H9 (cell line): ENCODE results near the gene UST. TPM values are rescaled to one million over a fixed set of nuclear protein-coding genes. Genes with fewer than 3 reads are reported as not detected.

Experiments used
- DNase-seq: peaks from one replicate; pipeline ENCODE4 v3.0.0-alpha.2; 2017
- H2AFZ ChIP-seq: one replicate; pipeline ENCODE4 v1.6.1; 2013; ENCODE audit warnings: mild to moderate bottlenecking, low read length, control low read depth, moderate library complexity
- H2AK5ac ChIP-seq: 2 replicates; pipeline ENCODE4 v1.6.1; 2013; ENCODE audit warnings: low read length, control low read depth, mixed read lengths; ENCODE audit not compliant: insufficient read length
- H2BK120ac ChIP-seq: one replicate; pipeline ENCODE4 v1.6.1; 2013; ENCODE audit warnings: low read depth, mild to moderate bottlenecking, low read length, control low read depth, inconsistent platforms; ENCODE audit not compliant: poor library complexity, severe bottlenecking
- H2BK12ac ChIP-seq: 2 replicates; pipeline ENCODE4 v1.6.1; 2013; ENCODE audit warnings: low read length, control low read depth, mixed read lengths, low read depth; ENCODE audit not compliant: insufficient read length
- H2BK15ac ChIP-seq: 2 replicates; pipeline ENCODE4 v1.6.1; 2013; ENCODE audit warnings: low read depth, low read length, control low read depth
- H2BK20ac ChIP-seq: one replicate; pipeline ENCODE4 v1.6.1; 2013; ENCODE audit warnings: low read depth, mild to moderate bottlenecking, low read length, control low read depth, inconsistent platforms; ENCODE audit not compliant: poor library complexity, severe bottlenecking
- H2BK5ac ChIP-seq: 2 replicates; pipeline ENCODE4 v1.6.1; 2013; ENCODE audit warnings: low read length, control low read depth, mixed read lengths; ENCODE audit not compliant: insufficient read length
- H3K14ac ChIP-seq: 2 replicates; pipeline ENCODE4 v1.6.1; 2013; ENCODE audit warnings: low read length, control low read depth; ENCODE audit not compliant: insufficient read depth
- H3K18ac ChIP-seq: 2 replicates; pipeline ENCODE4 v1.6.1; 2013; ENCODE audit warnings: low read depth, mild to moderate bottlenecking, mixed read lengths, low read length, control low read depth; ENCODE audit not compliant: insufficient read length
- H3K23ac ChIP-seq: 2 replicates; pipeline ENCODE4 v1.6.1; 2013; ENCODE audit warnings: low read length, control low read depth, mixed read lengths, low read depth; ENCODE audit not compliant: insufficient read length
- H3K23me2 ChIP-seq: 2 replicates; pipeline ENCODE4 v1.6.1; 2013; ENCODE audit warnings: low read depth, mild to moderate bottlenecking, mixed read lengths, low read length, control low read depth; ENCODE audit not compliant: insufficient read length, poor library complexity, severe bottlenecking
- H3K27ac ChIP-seq: 2 replicates; pipeline ENCODE4 v1.5.1; 2013; ENCODE audit warnings: low read length, control low read depth, mixed read lengths, low read depth; ENCODE audit not compliant: insufficient read length
- H3K27me3 ChIP-seq: 2 replicates; pipeline ENCODE4 v1.6.1; 2013; ENCODE audit warnings: low read length, control low read depth, inconsistent platforms; ENCODE audit not compliant: insufficient read depth
- H3K4ac ChIP-seq: 2 replicates; pipeline ENCODE4 v1.6.1; 2013; ENCODE audit warnings: low read depth, mild to moderate bottlenecking, control low read depth, inconsistent platforms, low read length, moderate library complexity
- H3K4me1 ChIP-seq: 2 replicates; pipeline ENCODE4 v1.6.1; 2013; ENCODE audit warnings: low read length, control low read depth, inconsistent platforms; ENCODE audit not compliant: insufficient read depth
- H3K4me2 ChIP-seq: 2 replicates; pipeline ENCODE4 v1.6.1; 2013; ENCODE audit warnings: low read length, control low read depth, mixed read lengths; ENCODE audit not compliant: insufficient read length, insufficient read depth
- H3K56ac ChIP-seq: 2 replicates; pipeline ENCODE4 v1.6.1; 2013; ENCODE audit warnings: low read depth, mild to moderate bottlenecking, mixed read lengths, low read length, control low read depth; ENCODE audit not compliant: insufficient read length
- H3K79me1 ChIP-seq: 2 replicates; pipeline ENCODE4 v1.6.1; 2013; ENCODE audit warnings: low read depth, mild to moderate bottlenecking, moderate library complexity, low read length, control low read depth, inconsistent platforms; ENCODE audit not compliant: insufficient read depth, poor library complexity, severe bottlenecking
- H3K79me2 ChIP-seq: 2 replicates; pipeline ENCODE4 v1.6.1; 2013; ENCODE audit warnings: low read length, control low read depth, inconsistent platforms; ENCODE audit not compliant: insufficient read depth
- H3K9ac ChIP-seq: 2 replicates; pipeline ENCODE4 v1.6.1; 2013; ENCODE audit warnings: low read length, control low read depth, mixed read lengths; ENCODE audit not compliant: insufficient read length; ENCODE audit errors: extremely low read depth
- H3K9me3 ChIP-seq: one replicate; pipeline ENCODE4 v1.6.1; 2013; ENCODE audit warnings: low read depth, low read length, inconsistent platforms; ENCODE audit not compliant: control insufficient read depth
- H3T11ph ChIP-seq: one replicate; pipeline ENCODE4 v1.6.1; 2013; ENCODE audit warnings: mild to moderate bottlenecking, low read length, control low read depth, inconsistent platforms
- H4K20me1 ChIP-seq: one replicate; pipeline ENCODE4 v1.6.1; 2013; ENCODE audit not compliant: control insufficient read depth, insufficient read length, insufficient read depth
- H4K5ac ChIP-seq: 2 replicates; pipeline ENCODE4 v1.6.1; 2013; ENCODE audit warnings: low read depth, mild to moderate bottlenecking, mixed read lengths, low read length, control low read depth; ENCODE audit not compliant: insufficient read length
- H4K8ac ChIP-seq: replicated peaks from 2 replicates; pipeline ENCODE4 v1.6.1; 2013; ENCODE audit warnings: low read length, control low read depth, mixed read lengths, low read depth; ENCODE audit not compliant: insufficient read length
- H4K91ac ChIP-seq: 2 replicates; pipeline ENCODE4 v1.6.1; 2013; ENCODE audit warnings: low read depth, mild to moderate bottlenecking, moderate library complexity, mixed read lengths, low read length, control low read depth; ENCODE audit not compliant: insufficient read length
- H3K27ac Mint-ChIP-seq, 3 experiments: 2 replicates in 2 of 3; 3 replicates in 1 of 3; pipeline ENCODE4 v1.8.0; 2020 to 2021; ENCODE audit warnings: mixed read lengths in 3 of 3, mild to moderate bottlenecking in 1 of 3, moderate library complexity in 1 of 3
- H3K27me3 Mint-ChIP-seq: 2 replicates; pipeline ENCODE4 v1.8.0; 2021; ENCODE audit warnings: low read depth, mild to moderate bottlenecking, moderate library complexity, mixed read lengths
- H3K36me3 Mint-ChIP-seq, 3 experiments: 2 replicates in 2 of 3; 3 replicates in 1 of 3; pipeline ENCODE4 v1.8.0; 2020 to 2021; ENCODE audit warnings: low read depth in 3 of 3, mixed read lengths in 3 of 3; ENCODE audit not compliant: insufficient read depth in 1 of 3
- H3K4me1 Mint-ChIP-seq, 2 experiments: 2 replicates each; pipeline ENCODE4 v1.8.0; 2020; ENCODE audit warnings: mixed read lengths in 2 of 2
- H3K4me3 Mint-ChIP-seq, 2 experiments: 2 replicates in 1 of 2; 3 replicates in 1 of 2; pipeline ENCODE4 v1.8.0; 2020 to 2021; ENCODE audit warnings: mild to moderate bottlenecking in 2 of 2, mixed read lengths in 2 of 2, moderate library complexity in 1 of 2
- H3K9me3 Mint-ChIP-seq, 2 experiments: 2 replicates in 1 of 2; 3 replicates in 1 of 2; pipeline ENCODE4 v1.8.0; 2020; ENCODE audit warnings: mild to moderate bottlenecking in 2 of 2, mixed read lengths in 2 of 2, moderate library complexity in 1 of 2
- total RNA-seq: library from RNA; stranded (reverse); gene quantifications from 2 replicates; pipeline ENCODE4 v1.2.1, GENCODE V29; 2021
- TF ChIP-seq, protein P1 (sequence below): fragments of 200-600 bp; sonication (generic); conservative IDR thresholded peaks from 3 replicates; pipeline ENCODE4 v1.8.0; 2021; ENCODE audit warnings: antibody characterized with exemption, mild to moderate bottlenecking

Gene UST
- total RNA-seq, 1 experiment from 2014 or later, result 14.4 TPM

DNA sequence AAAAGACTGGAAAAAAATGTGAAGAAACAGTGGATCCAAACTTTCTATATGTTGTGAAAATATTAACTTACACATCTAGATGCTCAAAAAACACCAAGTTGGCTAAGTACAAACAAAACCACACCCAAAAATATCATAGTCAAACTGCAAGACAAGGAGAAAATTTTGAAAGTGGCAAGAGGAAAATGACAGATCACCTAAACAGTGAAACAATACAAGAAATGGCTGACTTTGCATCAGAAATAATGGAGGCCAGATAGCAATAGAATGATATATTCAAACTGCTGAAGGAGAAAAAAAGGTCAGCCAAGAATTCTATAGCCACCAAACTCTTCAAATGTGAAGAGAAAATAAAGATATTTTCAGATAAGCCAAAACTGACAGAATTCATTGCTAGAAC lies 22.4 kb upstream of the UST start:
- Histone ChIP-seq H4K8ac (no peak overlapping the region), H2AFZ (no peak overlapping the region), H4K20me1 (no peaks in the 10 kb centered on the region), H2BK5ac (no peak overlapping the region), H2BK12ac (no peak overlapping the region), H4K91ac (no peak overlapping the region), H2BK20ac (no peak overlapping the region), H3K9ac (no peak overlapping the region), H3T11ph (no peak overlapping the region), H2BK15ac (no peak overlapping the region), H3K27ac (no peak overlapping the region), H3K56ac (no peak overlapping the region), H3K23me2 (no peaks in the 10 kb centered on the region), H2BK120ac (no peak overlapping the region), H3K79me2 (no peaks in the 10 kb centered on the region), H3K14ac (no peak overlapping the region), H3K4me2 (no peak overlapping the region), H2AK5ac (no peak overlapping the region), H3K23ac (no peak overlapping the region), H3K79me1 (no peaks in the 10 kb centered on the region), H3K4me1 (no peaks in the 10 kb centered on the region), H3K18ac (no peak overlapping the region), H3K4ac (no peak overlapping the region), H4K5ac (no peak overlapping the region), H3K9me3 (no peaks in the 10 kb centered on the region), H3K27me3 (no peaks in the 10 kb centered on the region)
- Mint-ChIP-seq H3K27me3 (no peaks in the 10 kb centered on the region; the same call in 1 of the 2 replicates), H3K36me3 (peaks cover 4 to 17% (median 9%) of the 10 kb centered on the region in 3 experiments), H3K4me3 (no peak overlapping the region), H3K27ac (no peak overlapping the region), H3K4me1 (no peaks in the 10 kb centered on the region), H3K9me3 (peaks cover 12 to 18% of the 10 kb centered on the region in 2 experiments; a peak in 4 of 5 replicates)
- no peak for DNase-seq
- TF ChIP-seq, protein P1, sequence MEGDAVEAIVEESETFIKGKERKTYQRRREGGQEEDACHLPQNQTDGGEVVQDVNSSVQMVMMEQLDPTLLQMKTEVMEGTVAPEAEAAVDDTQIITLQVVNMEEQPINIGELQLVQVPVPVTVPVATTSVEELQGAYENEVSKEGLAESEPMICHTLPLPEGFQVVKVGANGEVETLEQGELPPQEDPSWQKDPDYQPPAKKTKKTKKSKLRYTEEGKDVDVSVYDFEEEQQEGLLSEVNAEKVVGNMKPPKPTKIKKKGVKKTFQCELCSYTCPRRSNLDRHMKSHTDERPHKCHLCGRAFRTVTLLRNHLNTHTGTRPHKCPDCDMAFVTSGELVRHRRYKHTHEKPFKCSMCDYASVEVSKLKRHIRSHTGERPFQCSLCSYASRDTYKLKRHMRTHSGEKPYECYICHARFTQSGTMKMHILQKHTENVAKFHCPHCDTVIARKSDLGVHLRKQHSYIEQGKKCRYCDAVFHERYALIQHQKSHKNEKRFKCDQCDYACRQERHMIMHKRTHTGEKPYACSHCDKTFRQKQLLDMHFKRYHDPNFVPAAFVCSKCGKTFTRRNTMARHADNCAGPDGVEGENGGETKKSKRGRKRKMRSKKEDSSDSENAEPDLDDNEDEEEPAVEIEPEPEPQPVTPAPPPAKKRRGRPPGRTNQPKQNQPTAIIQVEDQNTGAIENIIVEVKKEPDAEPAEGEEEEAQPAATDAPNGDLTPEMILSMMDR, result no peak
